ENCODE results near the gene FMO3. TPM values are rescaled to one million over a fixed set of nuclear protein-coding genes. Genes with fewer than 3 reads are reported as not detected.

Gene FMO3
- total and polyA plus RNA-seq, 2 of the 4 experiments (the other 2 are of a cell fraction) = under 0.01 to 0.10 TPM

- peaks cover 5% of the 10 kb centered on the region; the same call in 1 of the 2 replicates for H3K4me1 ChIP-seq (ENCODE audit: control insufficient read depth, insufficient read depth, low read length)
- no peak overlapping the region for H2AFZ ChIP-seq (replicated peaks; ENCODE audit: low read length, poor library complexity)
- no peak overlapping the region for H4K91ac ChIP-seq (ENCODE audit: insufficient read depth, low read depth, low read length)
- H2AK9ac ChIP-seq (replicated peaks; ENCODE audit: low read depth, low read length, poor library complexity) = no peak overlapping the region
- no peak overlapping the region for H3K4ac ChIP-seq (ENCODE audit: low read depth, low read length)
- no CpG with 5 or more reads among the region's 5 CpGs for WGBS, 2 experiments (ENCODE audit: extremely low coverage in 2 of 2, insufficient read length in 1 of 2)
- no peak overlapping the region; the same call in 1 of the 2 replicates for H4K5ac ChIP-seq (ENCODE audit: low read depth, low read length)
- H3K36me3 ChIP-seq (ENCODE audit: control insufficient read depth, insufficient read depth, low read length) = no peaks in the 10 kb centered on the region
- intact Hi-C loops (cut with micrococcal nuclease) = loop anchor here (5.0 kb wide), 1 partner anchor 229 kb away; the partner anchor contains the start of gene FMO4
- no peak overlapping the region for H3K9ac ChIP-seq (ENCODE audit: low read depth, low read length)
- H3K79me1 ChIP-seq (ENCODE audit: low read depth in 1 of 2, low read length in 2 of 2) = no peaks in the 10 kb centered on the region
- H3K18ac ChIP-seq (ENCODE audit: low read depth, low read length) = no peak overlapping the region; the same call in 1 of the 2 replicates
- H3K56ac ChIP-seq (ENCODE audit: extremely low read depth, insufficient read depth, low read length) = no peak overlapping the region
- dilution Hi-C loops (cut with HindIII; ENCODE audit: low sequenced_read_pairs, unreplicated experiment) = no loop called here
- no peak for ATAC-seq (ENCODE audit: low read depth)
- H3K27me3 ChIP-seq (ENCODE audit: control insufficient read depth, insufficient read depth, low read length) = no peaks in the 10 kb centered on the region
- H3K27ac ChIP-seq (ENCODE audit: insufficient read depth, low read length) = no peak overlapping the region
- H2AK5ac ChIP-seq (ENCODE audit: low read depth, low read length) = no peak overlapping the region
- BruUV-seq (replicated peaks) = no TSS peak
- no peak overlapping the region for H3K23ac ChIP-seq (ENCODE audit: low read depth, low read length)
- no peak overlapping the region for H2BK5ac ChIP-seq (ENCODE audit: low read depth, low read length, poor library complexity, severe bottlenecking)
- H3K14ac ChIP-seq (replicated peaks; ENCODE audit: low read depth, low read length) = no peak overlapping the region
- no peak for DNase-seq
- H3K4me3 ChIP-seq (ENCODE audit: insufficient read depth, low read depth, low read length) = no peak overlapping the region
- in situ Hi-C loops (cut with MboI; ENCODE audit: low sequenced_read_pairs) = loop anchor here (5.0 to 10.0 kb wide), 2 partner anchors 102 to 149 kb away; partner anchors contain the start of gene FMO2
- no peaks in the 10 kb centered on the region for H4K20me1 ChIP-seq (ENCODE audit: insufficient read depth, low read length)
- H2BK20ac ChIP-seq (ENCODE audit: low read depth, low read length) = no peak overlapping the region
- H4K8ac ChIP-seq (ENCODE audit: low read depth in 2 of 2, low read length in 2 of 2) = no peak overlapping the region
- no peak overlapping the region for H2BK120ac ChIP-seq (ENCODE audit: low read depth, low read length)
- H2BK15ac ChIP-seq (ENCODE audit: low read depth, low read length) = no peak overlapping the region
- no peaks in the 10 kb centered on the region for H3K9me3 ChIP-seq (ENCODE audit: control insufficient read depth, insufficient read depth, low read length)
- POLR2A ChIA-PET (ENCODE audit: unreplicated experiment) = no interaction called here
- CTCF ChIA-PET = interaction anchor here (1.9 kb wide), 1 partner anchor 143 kb away, joined by 11 read pairs; no protein-coding TSS in a partner anchor
- no peak overlapping the region for H3K4me2 ChIP-seq (ENCODE audit: low read depth, low read length)
- H3K9me1 ChIP-seq (ENCODE audit: insufficient read depth, low read length) = no peaks in the 10 kb centered on the region
- TF ChIP-seq NFE2L2 (IDR thresholded peaks at IDR 0.05; ENCODE audit: low read depth, low read length) (no peak), FOS (IDR thresholded peaks at IDR 0.05; ENCODE audit: low read depth, low read length) (no peak), MAZ (IDR thresholded peaks at IDR 0.05; ENCODE audit: borderline replicate concordance, low read depth, low read length) (no peak), MXI1 (IDR thresholded peaks at IDR 0.05; ENCODE audit: borderline replicate concordance, low read depth, low read length) (no peak), ELK1 (IDR thresholded peaks at IDR 0.05; ENCODE audit: borderline replicate concordance, low read depth, low read length) (no peak), RAD21 (IDR thresholded peaks at IDR 0.05; ENCODE audit: low read length) (no peak), RCOR1 (IDR thresholded peaks at IDR 0.05; ENCODE audit: insufficient replicate concordance, low read length) (no peak), POLR2A (IDR thresholded peaks at IDR 0.05; ENCODE audit: low read depth, low read length) (no peak), CHD1 (IDR thresholded peaks at IDR 0.05; ENCODE audit: low read depth, low read length) (no peak), BHLHE40 (IDR thresholded peaks at IDR 0.05; ENCODE audit: low read depth, low read length) (no peak), SMC3 (IDR thresholded peaks at IDR 0.05; ENCODE audit: low read depth, low read length) (no peak), MAFK (IDR thresholded peaks at IDR 0.05; ENCODE audit: low read depth, low read length) (no peak), RFX5 (IDR thresholded peaks at IDR 0.05; ENCODE audit: low read depth, low read length) (no peak), CEBPB (IDR thresholded peaks at IDR 0.05; ENCODE audit: low read depth, low read length) (no peak)
- TF ChIP-seq, protein P1, sequence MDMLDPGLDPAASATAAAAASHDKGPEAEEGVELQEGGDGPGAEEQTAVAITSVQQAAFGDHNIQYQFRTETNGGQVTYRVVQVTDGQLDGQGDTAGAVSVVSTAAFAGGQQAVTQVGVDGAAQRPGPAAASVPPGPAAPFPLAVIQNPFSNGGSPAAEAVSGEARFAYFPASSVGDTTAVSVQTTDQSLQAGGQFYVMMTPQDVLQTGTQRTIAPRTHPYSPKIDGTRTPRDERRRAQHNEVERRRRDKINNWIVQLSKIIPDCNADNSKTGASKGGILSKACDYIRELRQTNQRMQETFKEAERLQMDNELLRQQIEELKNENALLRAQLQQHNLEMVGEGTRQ (IDR thresholded peaks at IDR 0.05; ENCODE audit: low read depth, low read length) = no peak
- TF ChIP-seq, protein P2, sequence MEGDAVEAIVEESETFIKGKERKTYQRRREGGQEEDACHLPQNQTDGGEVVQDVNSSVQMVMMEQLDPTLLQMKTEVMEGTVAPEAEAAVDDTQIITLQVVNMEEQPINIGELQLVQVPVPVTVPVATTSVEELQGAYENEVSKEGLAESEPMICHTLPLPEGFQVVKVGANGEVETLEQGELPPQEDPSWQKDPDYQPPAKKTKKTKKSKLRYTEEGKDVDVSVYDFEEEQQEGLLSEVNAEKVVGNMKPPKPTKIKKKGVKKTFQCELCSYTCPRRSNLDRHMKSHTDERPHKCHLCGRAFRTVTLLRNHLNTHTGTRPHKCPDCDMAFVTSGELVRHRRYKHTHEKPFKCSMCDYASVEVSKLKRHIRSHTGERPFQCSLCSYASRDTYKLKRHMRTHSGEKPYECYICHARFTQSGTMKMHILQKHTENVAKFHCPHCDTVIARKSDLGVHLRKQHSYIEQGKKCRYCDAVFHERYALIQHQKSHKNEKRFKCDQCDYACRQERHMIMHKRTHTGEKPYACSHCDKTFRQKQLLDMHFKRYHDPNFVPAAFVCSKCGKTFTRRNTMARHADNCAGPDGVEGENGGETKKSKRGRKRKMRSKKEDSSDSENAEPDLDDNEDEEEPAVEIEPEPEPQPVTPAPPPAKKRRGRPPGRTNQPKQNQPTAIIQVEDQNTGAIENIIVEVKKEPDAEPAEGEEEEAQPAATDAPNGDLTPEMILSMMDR (conservative IDR thresholded peaks at IDR 0.05; ENCODE audit: low read depth, low read length) = no peak
These were observed 7.5 kb upstream of the FMO3 start for GRCh38 chr1:171083222-171083621.
